AG04450 (cell line): ENCODE data around the gene DIDO1. TPM values are rescaled to one million over a fixed set of nuclear protein-coding genes. Genes with fewer than 3 reads are reported as not detected.
A peak's percentile ranks its signal among the peaks of the same experiment; 100 is the strongest.

Source experiments
- CTCF ChIA-PET: fragments of 300-600, 350-600 bp; formaldehyde crosslinking; extraction: SDS; loops from one replicate; lab custom pipeline; 2022; ENCODE audit warnings: antibody characterized with exemption, inconsistent platforms; lab: Charles Lee
- POLR2A ChIA-PET: fragments of 350-600 bp; formaldehyde crosslinking; extraction: SDS; loops from one replicate; lab custom pipeline; 2021; ENCODE audit warnings: antibody characterized with exemption, inconsistent platforms; lab: Yijun Ruan, JAX
- DNase-seq: peaks from one replicate; pipeline ENCODE4 v3.0.0-alpha.2; 2011; ENCODE audit warnings: low read depth, low spot score
- H3K27ac ChIP-seq: one replicate; pipeline ENCODE4 v1.5.1; 2012; ENCODE audit warnings: low read depth, low read length, control low read depth
- H3K27me3 ChIP-seq: one replicate; pipeline ENCODE4 v1.6.0; 2012; ENCODE audit warnings: low read length; ENCODE audit not compliant: control insufficient read depth, insufficient read depth
- H3K4me3 ChIP-seq: 2 replicates; pipeline ENCODE4 v1.5.1; 2011; ENCODE audit warnings: mild to moderate bottlenecking, low read depth, low read length, control low read depth
- H3K9me3 ChIP-seq: 2 replicates; pipeline ENCODE4 v1.5.1; 2012; ENCODE audit warnings: low read length; ENCODE audit not compliant: control insufficient read depth, insufficient read depth
- CTCF ChIP-seq: IDR thresholded peaks from 2 replicates; pipeline ENCODE4 v1.5.1; 2011; ENCODE audit warnings: low read depth, low read length, control low read depth, inconsistent platforms
- polyA plus RNA-seq: library from polyadenylated mRNA; depleted of rRNA; stranded (reverse); fragments of >200 nt; gene quantifications from 2 replicates; pipeline ENCODE4 v1.2.3, GENCODE V29; 2011

Gene DIDO1
- polyA plus RNA-seq, 1 experiment = 22.1 TPM

- H3K27me3 ChIP-seq = no peaks in the 10 kb centered on the region
- TF ChIP-seq CTCF = no peak
- CTCF ChIA-PET = interaction anchor here (1.0 to 1.1 kb wide), 3 partner anchors 10 to 109 kb away, joined by 3 to 5 read pairs (median 3); no protein-coding TSS in a partner anchor
- H3K9me3 ChIP-seq = no peaks in the 10 kb centered on the region
- POLR2A ChIA-PET = no interaction called here
- no peak overlapping the region for H3K27ac ChIP-seq
- DNase-seq = no peak
- no peak overlapping the region for H3K4me3 ChIP-seq
Measured at GRCh38 chr20:62917720-62918119, 8.6 kb downstream of the DIDO1 start.

GRCh38 chr20:62916703-62917476 lies 9.4 kb downstream of the DIDO1 start:
- no peaks in the 10 kb centered on the region for H3K9me3 ChIP-seq
- ChIA-PET CTCF (interaction anchor here (0.6 to 1.8 kb wide), 7 partner anchors 10 to 108 kb away, joined by 3 to 7 read pairs (median 5); partner anchors contain the start of gene DIDO1), POLR2A (interaction anchor here (0.6 to 1.1 kb wide), 3 partner anchors 8 to 13 kb away, joined by 3 to 8 read pairs (median 3); no protein-coding TSS in a partner anchor)
- no peak for TF ChIP-seq CTCF
- no peak for DNase-seq
- no peak overlapping the region for H3K27ac ChIP-seq
- H3K4me3 ChIP-seq = no peak overlapping the region
- H3K27me3 ChIP-seq = no peaks in the 10 kb centered on the region

- Histone ChIP-seq H3K27me3 (no peaks in the 10 kb centered on the region), H3K9me3 (no peaks in the 10 kb centered on the region; the same call in 1 of the 2 replicates), H3K27ac (peak overlapping the region; percentile 25), H3K4me3 (no peak overlapping the region)
- DNase-seq = no peak
- POLR2A ChIA-PET = interaction anchor here (1.9 kb wide), 1 partner anchor 12 kb away, joined by 4 read pairs; no protein-coding TSS in a partner anchor
- no peak for TF ChIP-seq CTCF
- CTCF ChIA-PET = interaction anchor here (0.9 to 2.2 kb wide), 5 partner anchors 8 to 15 kb away, joined by 3 to 8 read pairs (median 5); no protein-coding TSS in a partner anchor
Measured at GRCh38 chr20:62914970-62915457, 11.3 kb downstream of the DIDO1 start.

- CTCF ChIA-PET = interaction anchor here (0.9 to 2.2 kb wide), 4 partner anchors 10 to 106 kb away, joined by 3 to 10 read pairs (median 6); no protein-coding TSS in a partner anchor
- H3K9me3 ChIP-seq = no peaks in the 10 kb centered on the region; the same call in 1 of the 2 replicates
- TF ChIP-seq CTCF = no peak
- no peaks in the 10 kb centered on the region for H3K27me3 ChIP-seq
- POLR2A ChIA-PET = interaction anchor here (1.9 kb wide), 1 partner anchor 11 kb away, joined by 4 read pairs; no protein-coding TSS in a partner anchor
- H3K4me3 ChIP-seq = no peak overlapping the region
- no peak overlapping the region for H3K27ac ChIP-seq
- DNase-seq = no peak
Measured at GRCh38 chr20:62914436-62914835, 11.9 kb downstream of the DIDO1 start.
